Transverse colon (tissue), 4 donors: Measurements from ENCODE around the gene ARF6. TPM values are rescaled to one million over a fixed set of nuclear protein-coding genes. Genes with fewer than 3 reads are reported as not detected.
"Not testable (repeated sequence)": the region's sequence is repeated elsewhere in the genome, so short reads cannot be mapped to it uniquely, and the experiment has no call there.

ENCODE experiments used
- DNase-seq: peaks from one replicate; pipeline ENCODE4 v3.0.0-alpha.2; 2019
- H3K27ac ChIP-seq, 4 donors: fragments of 200-600 bp; sonication (generic); 2 replicates each; pipeline ENCODE4 v1.5.1; 2016 to 2018; ENCODE audit warnings: inconsistent platforms in 4 of 4
- H3K27me3 ChIP-seq: fragments of 200-600 bp; sonication (generic); 2 replicates; pipeline ENCODE4 v1.5.1; 2017; ENCODE audit warnings: inconsistent platforms
- H3K36me3 ChIP-seq, 4 donors: fragments of 200-600 bp; sonication (generic); 2 replicates each; pipeline ENCODE4 v1.5.1; 2017 to 2019; ENCODE audit warnings: inconsistent platforms in 4 of 4
- H3K4me1 ChIP-seq, 4 donors: fragments of 200-600 bp; sonication (generic); 2 replicates each; pipeline ENCODE4 v1.5.1; 2017 to 2020; ENCODE audit warnings: inconsistent platforms in 4 of 4
- H3K4me3 ChIP-seq, 4 donors: fragments of 200-600 bp; sonication (generic); 1 replicate in 1 of 4; 2 replicates in 3 of 4; pipeline versions ENCODE4 v1.5.1 to v1.6.1; 2017 to 2019; ENCODE audit warnings: inconsistent platforms in 4 of 4
- H3K9me3 ChIP-seq, 2 donors: fragments of 200-600 bp; sonication (generic); 2 replicates each; pipeline ENCODE4 v1.5.1; 2017 to 2019; ENCODE audit warnings: inconsistent platforms in 2 of 2
- CTCF ChIP-seq, 5 experiments: fragments of 200-600 bp in 3 of 5; fragments of 450-650 bp in 2 of 5; sonication (generic) in 3 of 5; IDR thresholded peaks; 1 replicate in 2 of 5; 2 replicates in 3 of 5; pipeline ENCODE4 v1.5.1; 2016 to 2017; ENCODE audit warnings: antibody characterized with exemption in 5 of 5, inconsistent platforms in 3 of 5, mild to moderate bottlenecking in 2 of 5, moderate library complexity in 1 of 5
- EP300 ChIP-seq: sonication (generic); formaldehyde crosslinking; IDR thresholded peaks from one replicate; pipeline ENCODE4 v1.6.1; 2017; ENCODE audit warnings: antibody characterized with exemption, low read depth
- POLR2A ChIP-seq: fragments of 450-650 bp; IDR thresholded peaks from one replicate; pipeline ENCODE4 v1.6.1; 2016; ENCODE audit warnings: antibody characterized with exemption, mild to moderate bottlenecking, moderate library complexity
- POLR2AphosphoS5 ChIP-seq, 3 donors: sonication (generic); formaldehyde crosslinking; IDR thresholded peaks; one replicate each; pipeline ENCODE4 v1.6.1; 2016; ENCODE audit warnings: antibody characterized with exemption in 3 of 3
- WGBS, 2 donors: methylation state at CpG; one replicate each; pipeline ENCODE4 v1.1.5; 2018; ENCODE audit warnings: low coverage in 1 of 2; 5-methylcytosine and 5-hydroxymethylcytosine counted together
- in situ Hi-C, 4 donors: fragments of 200-750 bp; cut with MboI; loops; one replicate each; pipeline versions ENCODE4 v1.15.0 to v1.15.1; 2017; ENCODE audit warnings: low sequenced_read_pairs in 3 of 4, low pct_ligation_motif_present in 1 of 4, low pct_unique_long_range_greater_than_20kb in 1 of 4
- intact Hi-C: fragments of 100-400 bp; cut with DNase I; formaldehyde crosslinking; loops from one replicate; pipeline ENCODE4 v1.15.1; 2023; ENCODE audit warnings: low total_unique reads
- total RNA-seq, 4 donors: library from RNA; depleted of rRNA; stranded (reverse); fragments of >200 nt; gene quantifications; one replicate each; pipeline ENCODE4 v1.1.0, GENCODE V29; 2016

The ARF6 gene
- total RNA-seq, 4 donors from 2014 or later: 70.3 to 120 (median 101) TPM

DNA sequence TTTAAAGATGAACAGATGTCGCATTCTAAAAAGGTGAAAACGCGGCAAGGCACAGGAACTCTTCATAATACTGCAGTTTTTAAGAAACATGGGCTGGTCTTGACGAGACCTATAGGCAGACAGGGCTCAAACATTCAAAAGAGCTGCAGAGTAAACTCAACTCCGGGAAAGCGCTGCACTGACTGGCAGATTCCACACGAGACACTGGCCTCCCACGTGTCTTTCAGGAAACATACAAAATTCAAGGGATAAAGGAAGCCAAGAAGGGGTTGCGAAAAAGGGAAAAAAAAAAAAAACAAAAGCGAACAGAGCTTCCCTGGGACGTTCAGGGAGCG is 614 bp upstream of the ARF6 start:
- peak; percentile 73 for DNase-seq

GRCh38 chr14:49893309-49894213 is 679 bp downstream of the ARF6 start:
- 1% methylated on average over 62 of the region's 85 CpGs; no CpG with 5 or more reads in 1 of the 2 donors for WGBS, 2 donors
- H3K27me3 ChIP-seq: no peaks in the 10 kb centered on the region

More for the DNA sequence above, 614 bp upstream of the ARF6 start:
- intact Hi-C loops: loop anchor here (5.0 to 10.0 kb wide), 2 partner anchors 85 to 113 kb away; no protein-coding TSS in a partner anchor
- TF ChIP-seq EP300 (no peak), CTCF (IDR thresholded peaks at IDR 0.05) (peak in 1 of 5 experiments; percentile 30), POLR2AphosphoS5 (IDR thresholded peaks at IDR 0.05) (peak in 1 of 3 donors; percentile 17), POLR2A (no peak)
- Histone ChIP-seq H3K9me3 (no peaks in the 10 kb centered on the region), H3K36me3 (peaks cover 0 to 6% (median 3%) of the 10 kb centered on the region in 4 donors), H3K27me3 (no peaks in the 10 kb centered on the region), H3K4me3 (peak overlapping the region; percentile 60 to 100 (median 94)), H3K4me1 (peaks cover 8 to 48% (median 41%) of the 10 kb centered on the region in 4 donors), H3K27ac (peak overlapping the region; percentile 100)
- 1 to 7% methylated on average over 8 to 12 of the region's 12 CpGs for whole genome bisulfite sequencing, 2 donors
- in situ Hi-C loops: loop anchor here in 2 of 4 donors (10.0 kb wide), 1 partner anchor 113 kb away; no protein-coding TSS in a partner anchor

GRCh38 chr14:49894214-49895107 is 1.6 kb downstream of the ARF6 start:
- intact Hi-C loops: loop anchor here (5.0 to 10.0 kb wide), 2 partner anchors 83 to 110 kb away; no protein-coding TSS in a partner anchor

More at GRCh38 chr14:49893309-49894213, 679 bp downstream of the ARF6 start:
- DNase-seq: peak; percentile 74
- peak overlapping the region; percentile 100 for H3K27ac ChIP-seq
- intact Hi-C loops: loop anchor here (5.0 to 10.0 kb wide), 2 partner anchors 84 to 111 kb away; no protein-coding TSS in a partner anchor
- H3K9me3 ChIP-seq: no peaks in the 10 kb centered on the region
- peaks cover 0 to 6% (median 3%) of the 10 kb centered on the region in 4 donors for H3K36me3 ChIP-seq
- in situ Hi-C loops: loop anchor here in 2 of 4 donors (10.0 kb wide), 1 partner anchor 111 kb away; no protein-coding TSS in a partner anchor
- TF ChIP-seq CTCF (IDR thresholded peaks at IDR 0.05): no peak
- TF ChIP-seq EP300: no peak
- no peak for TF ChIP-seq POLR2A
- TF ChIP-seq POLR2AphosphoS5 (IDR thresholded peaks at IDR 0.05): no peak
- H3K4me1 ChIP-seq: peaks cover 15 to 56% (median 48%) of the 10 kb centered on the region in 4 donors
- peak overlapping the region; percentile 93 to 100 (median 96) for H3K4me3 ChIP-seq

DNA sequence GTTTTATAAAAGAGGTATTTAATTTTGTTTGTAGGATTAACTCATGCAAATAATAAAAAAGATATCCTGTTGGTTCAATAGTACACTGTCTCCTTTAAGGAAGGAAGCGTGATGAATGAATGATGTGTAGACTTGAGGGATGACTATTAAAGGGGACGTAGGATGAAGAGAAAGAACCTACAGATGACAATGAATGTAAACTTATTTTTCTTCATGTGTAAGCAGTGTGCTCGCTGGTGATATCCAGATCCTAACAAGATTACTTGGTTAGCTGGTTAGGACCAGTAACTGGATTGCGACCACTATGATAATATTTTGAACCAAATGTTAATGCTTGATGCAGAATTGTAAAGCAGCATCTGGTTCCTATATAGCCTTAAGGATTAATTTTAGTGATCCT is 2.6 kb downstream of the ARF6 start:
- peaks cover 15 to 62% (median 51%) of the 10 kb centered on the region in 4 donors for H3K4me1 ChIP-seq
- H3K27me3 ChIP-seq: no peaks in the 10 kb centered on the region
- H3K36me3 ChIP-seq: peaks cover 0 to 6% (median 3%) of the 10 kb centered on the region in 4 donors
- peak overlapping the region; percentile 100 for H3K27ac ChIP-seq
- no peak for DNase-seq
- intact Hi-C loops: loop anchor here (10.0 kb wide), 1 partner anchor 109 kb away; no protein-coding TSS in a partner anchor
- 23% methylated on average over 4 of the region's 4 CpGs for WGBS, 2 donors
- TF ChIP-seq POLR2A (no peak), POLR2AphosphoS5 (IDR thresholded peaks at IDR 0.05) (no peak), EP300 (no peak), CTCF (IDR thresholded peaks at IDR 0.05) (no peak)
- no peaks in the 10 kb centered on the region for H3K9me3 ChIP-seq
- peak overlapping the region; percentile 5 to 100 (median 94) for H3K4me3 ChIP-seq
- in situ Hi-C loops: loop anchor here in 2 of 4 donors (10.0 kb wide), 1 partner anchor 109 kb away; no protein-coding TSS in a partner anchor

More at GRCh38 chr14:49894214-49895107, 1.6 kb downstream of the ARF6 start:
- not testable (repeated sequence) for H3K36me3 ChIP-seq, H3K9me3 ChIP-seq, H3K27me3 ChIP-seq, DNase-seq
- Histone ChIP-seq H3K27ac (peak overlapping the region; percentile 100), H3K4me1 (peaks cover 15 to 61% (median 48%) of the 10 kb centered on the region in 4 donors), H3K4me3 (peak overlapping the region; percentile 93 to 100 (median 96))
- 0 to 3% methylated on average over 7 to 8 of the region's 8 CpGs for WGBS, 2 donors
- in situ Hi-C loops: loop anchor here in 2 of 4 donors (10.0 kb wide), 1 partner anchor 110 kb away; no protein-coding TSS in a partner anchor

- not testable (repeated sequence) for H3K36me3 ChIP-seq, DNase-seq, H3K9me3 ChIP-seq, H3K27me3 ChIP-seq
- intact Hi-C loops: loop anchor here (10.0 kb wide), 1 partner anchor 109 kb away; no protein-coding TSS in a partner anchor
- in situ Hi-C loops: loop anchor here in 2 of 4 donors (10.0 kb wide), 1 partner anchor 109 kb away; no protein-coding TSS in a partner anchor
- peaks cover 15 to 63% (median 50%) of the 10 kb centered on the region in 4 donors for H3K4me1 ChIP-seq
- H3K27ac ChIP-seq: peak overlapping the region; percentile 100
- H3K4me3 ChIP-seq: peak overlapping the region in 3 of 4 donors; percentile 93 to 100 (median 96)
These were observed 3.4 kb downstream of the ARF6 start for GRCh38 chr14:49896272-49896671.
